DMS 273 (cell line): ENCODE data around the gene GNL3.
"Not testable (repeated sequence)": the region's sequence is repeated elsewhere in the genome, so short reads cannot be mapped to it uniquely, and the experiment has no call there.

Experiments used
- DNase-seq: peaks from one replicate; lab custom pipeline; 2025; ENCODE audit not compliant: unreplicated experiment; lab: John Stamatoyannopoulos, UW

GNL3 gene

DNA sequence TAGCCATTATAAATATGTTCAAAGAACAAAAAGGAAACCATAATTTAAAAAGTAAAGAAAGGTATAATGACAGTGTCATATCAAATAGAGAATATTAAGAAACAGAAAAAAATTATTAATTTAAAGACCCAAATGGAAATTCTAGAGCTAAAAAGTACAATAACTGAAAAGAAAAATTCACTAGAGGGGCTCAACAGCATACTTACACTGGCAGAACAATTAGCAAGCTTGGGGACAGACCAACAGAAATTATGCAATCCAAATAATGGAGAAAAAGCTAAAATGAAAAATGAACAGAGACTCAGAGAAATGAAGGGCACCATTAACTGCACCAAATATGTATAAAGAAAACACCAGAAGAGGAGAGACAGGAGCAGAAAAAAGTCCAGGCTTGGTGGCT lies 33.8 kb downstream of the GNL3 start:
- no peak for DNase-seq

DNA sequence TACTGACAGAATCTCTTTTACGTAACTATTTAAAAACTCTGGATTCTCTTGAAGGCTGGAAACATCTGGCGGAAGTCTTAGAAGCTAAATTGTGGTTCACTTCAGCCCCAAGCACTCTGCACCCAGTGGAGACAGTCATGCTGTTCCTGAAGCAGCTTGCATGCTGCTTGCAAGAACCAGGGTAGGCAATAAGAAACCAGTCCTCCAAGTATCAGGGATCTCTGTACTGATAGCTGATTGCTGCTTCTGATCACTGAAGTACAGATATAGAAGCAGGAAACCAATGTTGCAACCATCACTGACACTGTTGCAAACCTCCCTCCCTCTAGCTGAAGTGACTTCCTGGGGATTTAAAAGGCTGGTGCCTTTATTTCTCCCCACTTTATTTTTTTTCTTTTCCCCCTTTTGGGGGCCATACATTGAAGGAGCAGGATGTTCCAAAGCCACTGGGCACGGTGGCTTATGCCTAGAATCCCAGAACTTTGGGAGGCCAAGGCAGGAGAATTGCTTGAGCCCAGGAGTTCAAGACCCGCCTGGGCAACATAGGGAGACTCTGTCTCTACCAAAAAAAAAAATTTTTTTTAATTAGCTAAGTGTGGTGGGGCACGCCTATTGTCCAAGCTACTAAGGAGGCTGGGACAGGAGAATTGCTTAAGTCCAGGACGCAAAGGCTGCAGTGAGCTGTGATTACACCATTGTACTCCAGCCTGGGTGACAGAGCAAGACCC lies 35.3 kb downstream of the GNL3 start:
- DNase-seq, result no peak

DNA sequence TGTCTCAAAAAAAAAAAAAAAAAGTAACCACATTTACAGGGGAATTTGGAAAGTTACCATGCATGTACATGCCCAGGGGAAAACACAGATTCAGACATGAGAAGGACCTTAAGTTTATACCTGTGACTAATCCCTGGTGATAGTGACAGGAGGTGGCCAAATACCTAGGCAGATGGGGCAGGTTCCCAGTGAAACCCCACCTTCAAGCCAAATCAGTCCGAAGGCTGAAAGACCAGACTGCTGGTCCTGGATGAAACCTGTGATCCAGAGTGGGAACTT lies 35.8 kb downstream of the GNL3 start:
- DNase-seq, result no peak

DNA sequence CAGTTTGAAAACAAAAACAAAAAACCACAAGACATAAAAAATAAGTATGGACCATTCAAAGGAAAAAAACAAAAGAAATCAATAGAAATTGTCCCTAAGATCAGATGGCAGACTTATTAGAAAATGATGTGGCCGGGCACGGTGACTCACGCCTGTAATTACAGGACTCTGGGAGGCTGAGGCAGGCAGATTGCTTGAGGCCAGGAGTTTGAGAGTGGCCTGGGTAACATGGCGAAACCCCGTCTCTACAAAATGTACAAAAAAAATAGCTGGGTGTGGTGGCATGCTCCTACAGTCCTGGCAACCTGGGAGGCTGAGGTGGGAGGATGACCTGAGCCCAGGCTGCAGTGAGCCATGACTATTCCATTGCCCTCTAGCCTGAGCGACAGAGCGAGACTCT lies 36.7 kb downstream of the GNL3 start:
- DNase-seq, result no peak

DNA sequence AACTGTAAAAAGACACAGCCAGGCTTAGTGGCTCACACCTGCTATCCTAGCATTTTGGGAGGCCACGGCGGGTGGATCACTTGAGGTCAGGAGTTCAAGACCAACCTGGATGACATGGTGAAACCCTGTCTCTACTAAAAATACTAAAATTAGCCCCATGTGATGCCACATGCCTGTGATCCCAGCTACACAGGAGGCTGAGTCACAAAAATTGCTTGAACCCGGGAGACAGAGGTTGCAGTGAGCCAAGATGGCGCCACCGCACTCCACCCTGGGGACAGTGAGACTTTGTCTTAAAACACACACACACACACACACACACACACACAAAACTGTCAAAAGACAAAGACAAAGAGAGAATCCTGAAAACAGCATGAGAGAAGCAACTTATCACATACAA lies 38.1 kb downstream of the GNL3 start:
- DNase-seq, result no peak

DNA sequence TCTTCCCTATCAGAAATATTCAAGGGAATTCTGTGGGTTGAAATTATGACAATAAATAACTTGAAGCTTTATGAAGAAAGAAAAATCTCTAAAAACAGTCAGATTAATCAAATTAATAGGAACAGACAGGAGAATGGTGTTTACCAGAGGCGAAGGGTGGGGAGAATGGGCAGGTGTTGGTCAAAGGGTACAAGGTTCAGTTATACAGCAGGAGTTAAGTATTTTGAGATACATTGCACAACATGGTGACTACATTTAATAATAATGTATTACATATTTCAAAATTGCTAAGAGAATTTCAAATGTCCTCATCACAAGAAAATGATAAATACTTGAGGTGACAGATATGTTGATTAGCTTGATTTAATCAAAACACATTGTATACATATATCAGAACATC lies 38.7 kb downstream of the GNL3 start:
- DNase-seq, result no peak

DNA sequence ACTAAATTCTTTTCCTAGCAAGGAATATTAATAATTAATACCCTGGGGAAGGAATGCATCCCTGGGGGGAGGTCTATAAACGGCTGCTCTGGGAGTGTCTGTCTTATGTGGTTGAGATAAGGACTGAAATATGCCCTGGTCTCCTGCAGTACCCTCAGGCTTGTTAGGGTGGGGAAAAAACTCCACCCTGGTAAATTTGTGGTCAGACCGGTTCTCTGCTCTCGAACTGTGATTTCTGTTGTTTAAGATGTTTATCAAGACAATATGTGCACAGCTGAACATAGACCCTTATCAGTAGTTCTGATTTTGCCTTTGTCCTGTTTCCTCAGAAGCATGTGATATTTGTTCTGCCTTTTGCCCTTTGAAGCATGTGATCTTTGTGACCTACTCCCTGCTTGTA lies 42.9 kb downstream of the GNL3 start:
- not testable (repeated sequence) for DNase-seq

DNA sequence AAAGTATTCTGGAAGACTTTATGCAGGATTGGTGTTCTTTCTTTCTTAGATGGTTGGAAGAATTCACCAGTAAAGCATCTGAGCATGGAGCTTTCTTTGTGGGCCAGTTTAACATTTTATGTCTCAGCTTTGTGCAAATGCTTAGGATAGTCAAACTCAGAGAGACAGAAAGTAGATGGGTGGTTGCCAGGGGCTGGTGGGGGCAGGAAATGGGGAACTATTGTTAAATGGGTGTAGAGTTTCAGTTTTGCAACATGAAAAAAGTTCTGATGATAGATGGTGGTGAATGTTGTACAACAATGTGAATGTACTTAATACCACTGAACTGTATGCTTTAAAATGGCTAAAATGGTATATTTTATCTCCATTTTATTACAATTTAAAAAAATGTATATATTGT lies 44.8 kb downstream of the GNL3 start:
- DNase-seq, result no peak

DNA sequence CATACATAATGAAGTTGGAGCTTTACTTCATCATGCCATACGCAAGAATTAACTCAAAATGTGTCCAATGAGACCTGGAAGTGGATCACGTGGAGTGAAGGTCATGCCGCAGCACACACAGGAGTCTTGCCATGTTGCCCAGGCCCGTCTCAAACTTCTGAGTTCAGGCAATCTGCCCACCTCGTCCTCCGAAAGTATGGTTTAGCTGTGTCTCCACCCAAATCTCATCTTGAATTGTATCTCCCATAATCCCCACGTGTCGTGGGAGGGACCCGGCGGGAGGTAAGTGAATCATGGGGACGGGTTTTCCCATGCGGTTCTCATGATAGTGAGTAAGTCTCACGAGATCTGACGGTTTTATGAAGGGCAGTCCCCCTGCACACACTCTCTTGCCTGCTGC lies 45.8 kb downstream of the GNL3 start:
- no peak for DNase-seq

- no peak for DNase-seq
Measured at GRCh38 chr3:52733256-52733891, 47.5 kb downstream of the GNL3 start.

- no peak for DNase-seq
Measured at GRCh38 chr3:52739730-52740129, 53.9 kb downstream of the GNL3 start.

GRCh38 chr3:52742418-52743041 lies 56.7 kb downstream of the GNL3 start:
- DNase-seq, result peak; percentile 35

DNA sequence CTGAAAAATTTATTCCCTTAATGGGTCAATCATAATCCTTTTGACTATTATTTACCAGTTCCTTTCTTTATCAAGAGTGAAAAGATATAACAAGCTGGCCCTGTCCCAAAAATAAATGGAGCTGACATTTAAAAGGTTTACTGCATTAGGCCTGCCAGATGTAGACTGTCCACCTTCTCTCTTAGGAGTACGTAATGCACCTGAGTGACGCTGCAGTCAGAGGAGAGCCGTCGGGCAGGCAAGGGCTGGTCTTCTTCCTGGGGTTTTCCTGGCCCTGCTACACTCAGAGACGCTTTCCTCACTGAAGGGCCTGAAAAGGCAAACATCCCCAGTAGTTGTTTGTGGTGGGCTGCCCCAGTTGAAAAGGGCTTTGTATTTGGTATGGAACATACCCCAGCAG lies 57.3 kb downstream of the GNL3 start:
- no peak for DNase-seq

DNA sequence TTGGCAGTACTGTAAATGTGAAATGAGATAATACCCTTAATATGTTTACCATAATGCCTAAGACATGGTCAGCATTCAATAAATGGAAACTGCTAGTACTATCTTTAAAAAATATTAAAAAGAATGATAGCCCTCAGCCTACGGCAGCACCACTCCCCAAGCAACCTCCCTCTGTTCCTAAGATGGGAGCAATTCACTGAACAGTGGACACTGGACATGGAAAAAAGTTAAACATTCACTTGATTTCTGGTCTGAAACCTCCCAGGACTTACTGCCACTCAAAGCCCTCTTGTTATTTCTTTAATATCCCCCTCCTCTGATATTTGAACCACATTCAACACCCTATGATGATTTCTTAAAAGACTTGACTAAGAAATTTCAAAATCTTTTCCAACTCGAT lies 57.9 kb downstream of the GNL3 start:
- DNase-seq, result no peak
